DOHH2 (cell line): ENCODE results near the gene CEMIP.

ENCODE experiments used
- H3F3A ChIP-seq: fragments of 200-600 bp; sonication (generic), shearing (Covaris generic); 2 replicates; pipeline ENCODE4 v1.6.0; 2016; ENCODE audit warnings: antibody characterized with exemption, mild to moderate bottlenecking; ENCODE audit not compliant: control insufficient read depth, insufficient read depth
- H3K27ac ChIP-seq: fragments of 200-600 bp; sonication (generic); 2 replicates; pipeline ENCODE4 v1.5.1; 2014; ENCODE audit warnings: low read depth, mild to moderate bottlenecking, low read length, moderate library complexity
- H3K27me3 ChIP-seq: fragments of 200-600 bp; sonication (generic); 2 replicates; pipeline ENCODE4 v1.6.1; 2014; ENCODE audit warnings: mild to moderate bottlenecking, low read length, mixed read lengths; ENCODE audit not compliant: control insufficient read depth
- H3K36me3 ChIP-seq: fragments of 200-600 bp; sonication (generic); 2 replicates; pipeline ENCODE4 v1.6.1; 2014; ENCODE audit warnings: mild to moderate bottlenecking, low read length, moderate library complexity, mixed read lengths; ENCODE audit not compliant: control insufficient read depth
- H3K4me1 ChIP-seq: fragments of 200-600 bp; sonication (generic); 2 replicates; pipeline ENCODE4 v1.6.1; 2014; ENCODE audit warnings: mild to moderate bottlenecking, low read length, mixed read lengths; ENCODE audit not compliant: control insufficient read depth
- H3K4me2 ChIP-seq: fragments of 200-600 bp; sonication (generic); 2 replicates; pipeline ENCODE4 v1.6.0; 2014; ENCODE audit warnings: mild to moderate bottlenecking, low read length, moderate library complexity
- H3K4me3 ChIP-seq: fragments of 200-600 bp; sonication (generic); 2 replicates; pipeline ENCODE4 v1.5.1; 2014; ENCODE audit warnings: mild to moderate bottlenecking, low read length, mixed read lengths
- H3K79me2 ChIP-seq: fragments of 200-600 bp; sonication (generic); 2 replicates; pipeline ENCODE4 v1.6.1; 2014; ENCODE audit warnings: mild to moderate bottlenecking, low read length, mixed read lengths; ENCODE audit not compliant: control insufficient read depth
- H3K9me2 ChIP-seq: fragments of 200-600 bp; sonication (generic); replicated peaks from 2 replicates; pipeline ENCODE4 v1.6.1; 2014; ENCODE audit warnings: mild to moderate bottlenecking, low read length, mixed read lengths; ENCODE audit not compliant: control insufficient read depth
- H3K9me3 ChIP-seq: fragments of 200-600 bp; sonication (generic); 2 replicates; pipeline ENCODE4 v1.6.1; 2014; ENCODE audit warnings: antibody characterized with exemption, low read length, mixed read lengths; ENCODE audit not compliant: control insufficient read depth, insufficient read depth
- H4K20me1 ChIP-seq: fragments of 200-600 bp; sonication (generic); 2 replicates; pipeline ENCODE4 v1.6.0; 2014; ENCODE audit warnings: low read depth, mild to moderate bottlenecking, antibody characterized with exemption, low read length, moderate library complexity; ENCODE audit not compliant: control insufficient read depth, insufficient read depth
- EZH2phosphoT487 ChIP-seq: fragments of 200-600 bp; sonication (generic); IDR thresholded peaks from 2 replicates; pipeline ENCODE4 v1.6.1; 2017; ENCODE audit warnings: borderline replicate concordance, mild to moderate bottlenecking, antibody characterized with exemption, low read length, moderate library complexity, mixed read lengths
- TF ChIP-seq, protein P1 (sequence below): fragments of 200-600 bp; sonication (generic); IDR thresholded peaks from one replicate; pipeline ENCODE4 v1.5.1; 2014; ENCODE audit warnings: antibody characterized with exemption, mild to moderate bottlenecking, low read depth, low read length; ENCODE audit not compliant: poor library complexity, severe bottlenecking

Gene CEMIP

DNA sequence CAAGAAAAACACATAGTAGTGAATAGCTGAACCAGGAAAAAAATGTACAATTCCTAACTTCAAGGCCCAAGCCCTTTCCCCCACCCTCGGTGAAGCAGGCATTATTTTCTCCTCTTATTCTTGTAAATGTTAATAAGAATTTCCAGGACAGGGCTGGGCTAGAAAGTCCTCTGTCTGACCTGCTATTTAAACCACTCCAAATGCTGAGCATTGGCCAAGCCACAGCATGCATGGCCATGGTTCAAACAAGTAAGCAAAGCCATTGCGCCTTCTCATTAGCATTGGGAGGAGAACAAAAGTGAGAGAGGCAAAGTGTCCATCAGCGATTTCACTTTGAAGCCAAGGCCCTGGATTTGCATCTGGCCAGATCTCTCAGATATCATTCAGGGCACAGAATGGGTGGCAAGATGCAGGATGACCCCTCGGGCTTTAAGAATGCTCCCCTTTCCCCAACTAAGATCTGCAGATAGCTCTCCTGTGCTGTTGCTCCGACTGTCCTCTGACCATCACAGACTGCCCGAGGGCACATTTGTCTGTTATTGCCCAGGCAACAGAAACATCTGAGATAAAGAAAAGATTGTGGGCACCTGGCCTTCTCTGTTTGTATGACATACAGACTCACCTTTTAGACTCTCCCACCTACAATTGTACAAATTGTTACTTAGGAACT is 46.3 kb downstream of the CEMIP start:
- no peak for TF ChIP-seq EZH2phosphoT487
- TF ChIP-seq, protein P1, sequence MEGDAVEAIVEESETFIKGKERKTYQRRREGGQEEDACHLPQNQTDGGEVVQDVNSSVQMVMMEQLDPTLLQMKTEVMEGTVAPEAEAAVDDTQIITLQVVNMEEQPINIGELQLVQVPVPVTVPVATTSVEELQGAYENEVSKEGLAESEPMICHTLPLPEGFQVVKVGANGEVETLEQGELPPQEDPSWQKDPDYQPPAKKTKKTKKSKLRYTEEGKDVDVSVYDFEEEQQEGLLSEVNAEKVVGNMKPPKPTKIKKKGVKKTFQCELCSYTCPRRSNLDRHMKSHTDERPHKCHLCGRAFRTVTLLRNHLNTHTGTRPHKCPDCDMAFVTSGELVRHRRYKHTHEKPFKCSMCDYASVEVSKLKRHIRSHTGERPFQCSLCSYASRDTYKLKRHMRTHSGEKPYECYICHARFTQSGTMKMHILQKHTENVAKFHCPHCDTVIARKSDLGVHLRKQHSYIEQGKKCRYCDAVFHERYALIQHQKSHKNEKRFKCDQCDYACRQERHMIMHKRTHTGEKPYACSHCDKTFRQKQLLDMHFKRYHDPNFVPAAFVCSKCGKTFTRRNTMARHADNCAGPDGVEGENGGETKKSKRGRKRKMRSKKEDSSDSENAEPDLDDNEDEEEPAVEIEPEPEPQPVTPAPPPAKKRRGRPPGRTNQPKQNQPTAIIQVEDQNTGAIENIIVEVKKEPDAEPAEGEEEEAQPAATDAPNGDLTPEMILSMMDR: no peak
- Histone ChIP-seq H3K27ac (no peak overlapping the region), H3K4me1 (peaks cover 7% of the 10 kb centered on the region; the same call in 1 of the 2 replicates), H4K20me1 (no peaks in the 10 kb centered on the region), H3K36me3 (no peaks in the 10 kb centered on the region), H3K79me2 (no peaks in the 10 kb centered on the region), H3K4me2 (no peak overlapping the region), H3K9me3 (no peaks in the 10 kb centered on the region), H3F3A (no peaks in the 10 kb centered on the region), H3K27me3 (no peaks in the 10 kb centered on the region), H3K9me2 (no peaks in the 10 kb centered on the region), H3K4me3 (no peak overlapping the region)

DNA sequence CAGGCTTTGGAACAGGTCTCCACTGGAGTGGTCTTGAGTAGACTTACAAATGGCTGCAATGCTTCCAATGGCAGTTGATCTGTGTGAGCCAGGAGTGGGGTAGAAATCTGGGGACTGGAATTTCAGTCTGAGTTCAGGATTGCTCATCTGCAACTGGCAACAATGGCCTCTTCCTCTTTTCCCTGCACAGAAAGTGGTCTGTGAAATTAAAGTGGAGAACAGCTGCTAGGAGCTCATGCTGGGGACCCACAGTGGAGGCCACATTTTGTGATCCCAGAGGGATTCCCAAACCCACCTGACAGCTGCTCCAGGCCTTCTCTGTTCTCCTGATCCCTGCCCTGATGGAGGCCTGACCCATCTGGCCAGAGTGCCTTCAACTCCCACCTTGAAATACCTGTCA is 49.6 kb downstream of the CEMIP start:
- Histone ChIP-seq H3K4me3 (no peak overlapping the region), H3K9me3 (no peaks in the 10 kb centered on the region), H3K4me1 (peaks cover 5% of the 10 kb centered on the region; the same call in 1 of the 2 replicates), H3K36me3 (no peaks in the 10 kb centered on the region), H3K9me2 (no peaks in the 10 kb centered on the region), H3F3A (no peaks in the 10 kb centered on the region), H3K4me2 (no peak overlapping the region), H3K27ac (no peak overlapping the region), H3K79me2 (no peaks in the 10 kb centered on the region), H3K27me3 (peaks cover 7% of the 10 kb centered on the region; the same call in 1 of the 2 replicates), H4K20me1 (no peaks in the 10 kb centered on the region)
- TF ChIP-seq, protein P1: no peak
- no peak for TF ChIP-seq EZH2phosphoT487

DNA sequence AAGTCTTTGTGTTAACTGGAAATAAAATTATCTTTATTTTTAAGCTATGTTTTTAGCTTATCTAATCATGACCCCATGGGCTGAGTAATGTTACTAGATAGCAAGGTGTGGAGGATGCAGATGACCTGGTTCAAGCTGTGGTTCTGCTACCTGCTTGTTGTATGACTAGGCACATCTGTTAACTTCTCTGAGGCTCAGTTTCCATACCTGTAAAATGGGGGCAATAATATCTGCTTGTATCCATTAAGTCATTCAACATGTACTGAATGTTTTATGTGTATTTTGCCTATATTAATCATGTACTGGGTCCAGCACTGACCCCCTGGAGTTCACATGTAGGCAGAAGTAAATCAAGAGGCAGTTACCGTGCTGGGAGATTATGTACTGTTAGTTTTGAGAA is 51.5 kb downstream of the CEMIP start:
- Histone ChIP-seq H3K4me3 (no peak overlapping the region), H3K9me2 (no peaks in the 10 kb centered on the region), H4K20me1 (no peaks in the 10 kb centered on the region), H3K4me2 (no peak overlapping the region), H3K36me3 (no peaks in the 10 kb centered on the region), H3K9me3 (no peaks in the 10 kb centered on the region), H3K79me2 (no peaks in the 10 kb centered on the region), H3K4me1 (no peaks in the 10 kb centered on the region), H3F3A (no peaks in the 10 kb centered on the region), H3K27me3 (peaks cover 7% of the 10 kb centered on the region; the same call in 1 of the 2 replicates), H3K27ac (no peak overlapping the region)
- TF ChIP-seq EZH2phosphoT487: no peak
- TF ChIP-seq, protein P1: no peak
